NOMO-1 treated with DMSO at 0.1 percent for 48 hours (cell line): ENCODE measurements around the gene GRB10.

Source experiments
- DNase-seq: peaks from one replicate; lab custom pipeline; 2025; ENCODE audit not compliant: unreplicated experiment; lab: John Stamatoyannopoulos, UW

GRB10 gene

GRCh38 chr7:50803359-50804337 is 21.0 kb upstream of the GRB10 start:
- DNase-seq, result no peak

GRCh38 chr7:50801907-50802306 is 19.2 kb upstream of the GRB10 start:
- no peak for DNase-seq

GRCh38 chr7:50799873-50800272 is 17.2 kb upstream of the GRB10 start:
- DNase-seq, result no peak

- DNase-seq, result no peak
Observed at GRCh38 chr7:50798126-50798525, 15.4 kb upstream of the GRB10 start.

GRCh38 chr7:50795831-50796230 is 13.1 kb upstream of the GRB10 start:
- DNase-seq, result no peak

GRCh38 chr7:50795253-50795652 is 12.6 kb upstream of the GRB10 start:
- no peak for DNase-seq

- no peak for DNase-seq
Observed at GRCh38 chr7:50793947-50794570, 11.4 kb upstream of the GRB10 start.

GRCh38 chr7:50793120-50793946 is 10.6 kb upstream of the GRB10 start:
- DNase-seq, result peak; percentile 32

GRCh38 chr7:50792342-50793119 is 9.8 kb upstream of the GRB10 start:
- peak; percentile 3 for DNase-seq

GRCh38 chr7:50791938-50792341 is 9.2 kb upstream of the GRB10 start:
- no peak for DNase-seq

- DNase-seq, result no peak
Observed at GRCh38 chr7:50791363-50791937, 8.8 kb upstream of the GRB10 start.

GRCh38 chr7:50790381-50790780 is 7.7 kb upstream of the GRB10 start:
- no peak for DNase-seq

GRCh38 chr7:50788382-50788781 is 5.7 kb upstream of the GRB10 start:
- no peak for DNase-seq

GRCh38 chr7:50787825-50788224 is 5.1 kb upstream of the GRB10 start:
- DNase-seq, result no peak

GRCh38 chr7:50785346-50785745 is 2.6 kb upstream of the GRB10 start:
- no peak for DNase-seq

GRCh38 chr7:50783801-50784507 is 1.3 kb upstream of the GRB10 start:
- no peak for DNase-seq

GRCh38 chr7:50783303-50783702 is 607 bp upstream of the GRB10 start:
- no peak for DNase-seq

GRCh38 chr7:50781381-50782293 is 1.1 kb downstream of the GRB10 start:
- DNase-seq, result no peak

GRCh38 chr7:50780436-50780835 is 2.3 kb downstream of the GRB10 start:
- DNase-seq, result no peak
